ENCODE measurements around the gene LBX1.

DNA sequence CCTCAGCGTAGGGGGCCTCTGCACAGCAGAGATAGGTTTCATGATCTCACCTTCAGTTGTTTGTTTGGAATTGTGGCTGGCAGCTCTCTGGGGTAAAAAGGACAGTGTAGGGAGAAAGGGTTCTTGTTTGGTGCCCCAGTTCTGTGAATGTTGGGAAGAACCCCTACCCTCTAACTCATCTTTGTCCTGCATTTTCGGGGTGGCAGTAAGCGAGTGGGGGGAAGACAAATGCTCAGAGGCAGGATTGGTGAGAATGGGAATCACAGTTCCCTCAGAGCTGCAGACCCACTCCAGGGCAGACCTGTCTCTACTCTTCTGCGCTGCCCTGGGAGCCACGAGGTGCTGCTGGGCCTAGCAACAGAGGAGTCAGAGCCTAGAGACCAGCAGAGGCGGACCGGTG is 1.8 kb upstream of the LBX1 start:
- TF ChIP-seq, protein P1, sequence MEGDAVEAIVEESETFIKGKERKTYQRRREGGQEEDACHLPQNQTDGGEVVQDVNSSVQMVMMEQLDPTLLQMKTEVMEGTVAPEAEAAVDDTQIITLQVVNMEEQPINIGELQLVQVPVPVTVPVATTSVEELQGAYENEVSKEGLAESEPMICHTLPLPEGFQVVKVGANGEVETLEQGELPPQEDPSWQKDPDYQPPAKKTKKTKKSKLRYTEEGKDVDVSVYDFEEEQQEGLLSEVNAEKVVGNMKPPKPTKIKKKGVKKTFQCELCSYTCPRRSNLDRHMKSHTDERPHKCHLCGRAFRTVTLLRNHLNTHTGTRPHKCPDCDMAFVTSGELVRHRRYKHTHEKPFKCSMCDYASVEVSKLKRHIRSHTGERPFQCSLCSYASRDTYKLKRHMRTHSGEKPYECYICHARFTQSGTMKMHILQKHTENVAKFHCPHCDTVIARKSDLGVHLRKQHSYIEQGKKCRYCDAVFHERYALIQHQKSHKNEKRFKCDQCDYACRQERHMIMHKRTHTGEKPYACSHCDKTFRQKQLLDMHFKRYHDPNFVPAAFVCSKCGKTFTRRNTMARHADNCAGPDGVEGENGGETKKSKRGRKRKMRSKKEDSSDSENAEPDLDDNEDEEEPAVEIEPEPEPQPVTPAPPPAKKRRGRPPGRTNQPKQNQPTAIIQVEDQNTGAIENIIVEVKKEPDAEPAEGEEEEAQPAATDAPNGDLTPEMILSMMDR (IDR thresholded peaks at IDR 0.05) = no peak
- TF ChIP-seq POLR2A (IDR thresholded peaks at IDR 0.05) (no peak), POLR2AphosphoS5 (IDR thresholded peaks at IDR 0.05; ENCODE audit: insufficient read depth in 1 of 2, low read depth in 1 of 2) (no peak)

Data from vagina (tissue), 2 donors.